GM12873 (cell line): Measurements from ENCODE around the gene MGAT5B.

ENCODE experiments used
- CTCF ChIP-seq: IDR thresholded peaks from 2 replicates; pipeline ENCODE4 v1.5.1; 2012; ENCODE audit warnings: low read depth, mild to moderate bottlenecking, moderate library complexity, low read length, control low read depth; ENCODE audit not compliant: insufficient read depth; ENCODE audit errors: missing control alignments

MGAT5B gene

GRCh38 chr17:76905836-76906235, 37.6 kb downstream of the MGAT5B start:
- no peak for TF ChIP-seq CTCF

- TF ChIP-seq CTCF: no peak
Observed at GRCh38 chr17:76906463-76906862, 38.3 kb downstream of the MGAT5B start.

GRCh38 chr17:76907352-76907751, 39.1 kb downstream of the MGAT5B start:
- TF ChIP-seq CTCF: no peak

GRCh38 chr17:76909971-76910760, 42.0 kb downstream of the MGAT5B start:
- no peak for TF ChIP-seq CTCF

GRCh38 chr17:76911299-76912017, 43.3 kb downstream of the MGAT5B start:
- TF ChIP-seq CTCF: no peak

- TF ChIP-seq CTCF: no peak
Observed at GRCh38 chr17:76912421-76913164, 44.4 kb downstream of the MGAT5B start.

- no peak for TF ChIP-seq CTCF
Observed at GRCh38 chr17:76914937-76915336, 46.7 kb downstream of the MGAT5B start.
